ENCODE results near the gene PRDM16. TPM values are rescaled to one million over a fixed set of nuclear protein-coding genes. Genes with fewer than 3 reads are reported as not detected.

Gene PRDM16
- total RNA-seq, 1 experiment from 2014 or later = 0.04 TPM

GRCh38 chr1:3272321-3273045 is 203.5 kb downstream of the PRDM16 start:
- no peak overlapping the region for H3K27ac ChIP-seq (ENCODE audit: low read length)
- H3K36me3 ChIP-seq (ENCODE audit: low read depth, low read length) = no peaks in the 10 kb centered on the region
- DNase-seq (no peak), ATAC-seq (no peak)
- no peaks in the 10 kb centered on the region for H3K4me1 ChIP-seq (ENCODE audit: insufficient read depth, low read length)
- H3K9ac ChIP-seq (ENCODE audit: low read length) = no peak overlapping the region
- H3K27me3 ChIP-seq (ENCODE audit: low read length) = peaks cover 98% of the 10 kb centered on the region
- ChIA-PET POLR2A (ENCODE audit: unreplicated experiment) (no interaction called here), CTCF (no interaction called here)
- no TSS peak for BruUV-seq (replicated peaks)
- no peaks in the 10 kb centered on the region for H3K79me2 ChIP-seq (ENCODE audit: low read length)
- no peaks in the 10 kb centered on the region for H3F3A ChIP-seq (ENCODE audit: low read length, unreplicated experiment)
- H4K20me1 ChIP-seq (ENCODE audit: low read length) = no peaks in the 10 kb centered on the region
- TF ChIP-seq CTCF (conservative IDR thresholded peaks at IDR 0.05; ENCODE audit: low read depth, low read length) (no peak), EZH2phosphoT487 (IDR thresholded peaks at IDR 0.05; ENCODE audit: borderline replicate concordance, low read length) (no peak), EZH2 (IDR thresholded peaks at IDR 0.05; ENCODE audit: low read length, unreplicated experiment) (no peak)
- H3K4me2 ChIP-seq (ENCODE audit: low read length) = no peak overlapping the region
- H2AFZ ChIP-seq (ENCODE audit: low read length) = no peak overlapping the region
- no peak overlapping the region for H3K4me3 ChIP-seq (ENCODE audit: low read length)
- H3K9me3 ChIP-seq (ENCODE audit: low read length) = no peaks in the 10 kb centered on the region
- no peaks in the 10 kb centered on the region for H3K9me2 ChIP-seq (replicated peaks; ENCODE audit: low read length)
- intact Hi-C loops (cut with micrococcal nuclease) = no loop called here

- DNase-seq (no peak), ATAC-seq (no peak)
- intact Hi-C loops (cut with micrococcal nuclease) = no loop called here
- no peaks in the 10 kb centered on the region for H3K9me3 ChIP-seq (ENCODE audit: low read length)
- no peak overlapping the region for H3K27ac ChIP-seq (ENCODE audit: low read length)
- BruUV-seq (replicated peaks) = no TSS peak
- H3F3A ChIP-seq (ENCODE audit: low read length, unreplicated experiment) = no peaks in the 10 kb centered on the region
- TF ChIP-seq CTCF (conservative IDR thresholded peaks at IDR 0.05; ENCODE audit: low read depth, low read length) (no peak), EZH2 (IDR thresholded peaks at IDR 0.05; ENCODE audit: low read length, unreplicated experiment) (no peak), EZH2phosphoT487 (IDR thresholded peaks at IDR 0.05; ENCODE audit: borderline replicate concordance, low read length) (no peak)
- ChIA-PET CTCF (no interaction called here), POLR2A (ENCODE audit: unreplicated experiment) (no interaction called here)
- H3K4me3 ChIP-seq (ENCODE audit: low read length) = no peak overlapping the region
- H3K9me2 ChIP-seq (replicated peaks; ENCODE audit: low read length) = no peaks in the 10 kb centered on the region
- no peaks in the 10 kb centered on the region for H3K79me2 ChIP-seq (ENCODE audit: low read length)
- peaks cover 98% of the 10 kb centered on the region for H3K27me3 ChIP-seq (ENCODE audit: low read length)
- no peak overlapping the region for H3K9ac ChIP-seq (ENCODE audit: low read length)
- no peak overlapping the region for H2AFZ ChIP-seq (ENCODE audit: low read length)
- no peaks in the 10 kb centered on the region for H4K20me1 ChIP-seq (ENCODE audit: low read length)
- H3K4me2 ChIP-seq (ENCODE audit: low read length) = no peak overlapping the region
- H3K4me1 ChIP-seq (ENCODE audit: insufficient read depth, low read length) = no peaks in the 10 kb centered on the region
- no peaks in the 10 kb centered on the region for H3K36me3 ChIP-seq (ENCODE audit: low read depth, low read length)
Observed at GRCh38 chr1:3273447-3273846, 204.4 kb downstream of the PRDM16 start.

- no peaks in the 10 kb centered on the region for H3F3A ChIP-seq (ENCODE audit: low read length, unreplicated experiment)
- CTCF ChIA-PET = no interaction called here
- BruUV-seq (replicated peaks) = no TSS peak
- no peaks in the 10 kb centered on the region for H3K9me2 ChIP-seq (replicated peaks; ENCODE audit: low read length)
- H3K79me2 ChIP-seq (ENCODE audit: low read length) = no peaks in the 10 kb centered on the region
- intact Hi-C loops (cut with micrococcal nuclease) = no loop called here
- POLR2A ChIA-PET (ENCODE audit: unreplicated experiment) = no interaction called here
- no peaks in the 10 kb centered on the region for H3K9me3 ChIP-seq (ENCODE audit: low read length)
- H3K27ac ChIP-seq (ENCODE audit: low read length) = no peak overlapping the region
- H3K4me3 ChIP-seq (ENCODE audit: low read length) = no peak overlapping the region
- H2AFZ ChIP-seq (ENCODE audit: low read length) = no peak overlapping the region
- no peak overlapping the region for H3K9ac ChIP-seq (ENCODE audit: low read length)
- no peaks in the 10 kb centered on the region for H3K4me1 ChIP-seq (ENCODE audit: insufficient read depth, low read length)
- DNase-seq (no peak), ATAC-seq (no peak)
- H3K4me2 ChIP-seq (ENCODE audit: low read length) = no peak overlapping the region
- TF ChIP-seq CTCF (conservative IDR thresholded peaks at IDR 0.05; ENCODE audit: low read depth, low read length) = no peak
- no peaks in the 10 kb centered on the region for H3K36me3 ChIP-seq (ENCODE audit: low read depth, low read length)
- peaks cover 98% of the 10 kb centered on the region for H3K27me3 ChIP-seq (ENCODE audit: low read length)
- H4K20me1 ChIP-seq (ENCODE audit: low read length) = no peaks in the 10 kb centered on the region
Observed at GRCh38 chr1:3274972-3275371, 206.0 kb downstream of the PRDM16 start.
